Putamen (tissue), 1 donor: ENCODE measurements around the gene BIK.
"Not testable (repeated sequence)": the region's sequence is repeated elsewhere in the genome, so short reads cannot be mapped to it uniquely, and the experiment has no call there.

Source experiments
- DNase-seq: peaks from one replicate; pipeline ENCODE4 v3.0.0-alpha.2; 2016; ENCODE audit warnings: low spot score

BIK gene

DNA sequence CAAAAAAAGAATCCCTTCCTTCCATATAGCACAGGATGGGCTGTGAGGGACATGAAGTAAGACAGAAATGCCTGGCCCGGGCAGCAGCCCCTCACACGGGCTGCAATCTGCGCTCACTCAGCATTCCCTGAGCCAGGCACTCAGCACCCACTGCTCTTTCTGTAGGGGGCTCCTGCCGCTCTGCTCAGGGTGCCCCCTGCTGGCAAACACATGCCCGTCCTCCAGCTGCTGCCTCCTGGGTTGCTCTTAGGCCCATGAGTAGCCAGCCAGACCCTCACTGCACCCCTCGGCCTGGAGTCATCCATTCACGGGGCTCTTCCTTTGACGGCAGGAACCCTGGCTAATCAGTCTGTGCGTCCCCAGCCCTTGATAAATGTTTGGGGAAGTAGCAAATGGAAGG, 25.7 kb downstream of the BIK start:
- DNase-seq = no peak

DNA sequence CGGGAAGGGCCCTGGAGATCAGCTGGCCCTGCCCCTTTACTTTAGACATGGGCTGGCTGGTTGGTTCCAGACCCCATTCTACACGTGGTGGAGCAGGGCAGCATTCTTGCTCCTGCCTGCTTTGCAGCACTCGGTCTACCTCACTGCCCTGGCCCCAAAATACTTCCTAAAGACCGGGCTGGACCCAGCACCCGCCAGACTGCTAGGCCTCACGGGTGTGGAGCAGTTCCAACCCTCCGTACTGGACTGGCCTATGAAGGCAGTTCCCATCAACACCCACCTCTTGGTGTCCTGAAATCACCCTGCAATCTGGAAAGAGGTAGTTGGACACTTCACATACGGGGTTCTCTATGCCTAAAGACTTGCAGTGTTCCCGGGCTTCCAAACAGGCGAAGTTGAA, 26.3 kb downstream of the BIK start:
- no peak for DNase-seq

GRCh38 chr22:43142880-43143562, 32.5 kb downstream of the BIK start, which contains the start of gene MCAT:
Gene MCAT, minus strand, starts transcription at chr22:43143398. Its CDS starts 50 bp downstream, at chr22:43143348.
- peak; percentile 78 for DNase-seq

- DNase-seq = no peak
Measured at GRCh38 chr22:43144949-43145348, 34.4 kb downstream of the BIK start.

DNA sequence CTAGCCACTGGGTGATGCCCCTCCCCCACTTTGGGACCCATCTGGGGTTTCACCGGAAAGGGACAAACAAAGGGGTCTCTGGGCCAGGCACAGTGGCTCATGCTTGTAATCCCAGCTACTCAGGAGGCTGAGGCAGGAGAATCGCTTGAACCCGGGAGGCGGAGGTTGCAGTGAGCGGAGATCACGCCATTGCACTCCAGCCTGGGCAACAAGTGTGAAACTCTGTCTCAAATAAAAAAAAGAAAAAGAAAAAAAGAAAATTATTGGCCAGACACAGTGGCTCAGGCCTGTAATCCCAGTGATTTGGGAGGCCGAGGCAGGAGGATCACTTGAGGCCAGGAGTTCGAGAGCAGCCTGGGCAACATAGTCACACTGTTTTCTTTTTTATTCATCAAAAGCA, 34.8 kb downstream of the BIK start:
- DNase-seq = not testable (repeated sequence)

DNA sequence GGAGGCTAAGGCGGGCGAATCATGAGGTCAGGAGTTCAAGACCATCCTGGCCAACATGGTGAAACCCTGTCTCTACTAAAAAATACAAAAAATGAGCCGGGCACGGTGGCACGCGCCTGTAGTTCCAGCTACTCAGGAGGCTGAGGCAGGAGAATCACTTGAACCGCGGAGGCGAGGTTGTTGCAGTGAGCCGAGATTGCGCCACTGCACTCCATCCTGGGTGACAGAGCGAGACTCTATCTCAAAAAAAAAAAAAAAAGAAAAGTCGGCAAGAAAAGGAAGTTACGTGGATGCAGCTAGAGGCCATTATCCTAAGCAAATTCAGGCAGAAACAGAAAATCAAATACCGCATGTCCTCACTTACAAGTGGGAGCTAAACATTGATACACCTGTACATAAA, 35.8 kb downstream of the BIK start:
- DNase-seq = not testable (repeated sequence)

DNA sequence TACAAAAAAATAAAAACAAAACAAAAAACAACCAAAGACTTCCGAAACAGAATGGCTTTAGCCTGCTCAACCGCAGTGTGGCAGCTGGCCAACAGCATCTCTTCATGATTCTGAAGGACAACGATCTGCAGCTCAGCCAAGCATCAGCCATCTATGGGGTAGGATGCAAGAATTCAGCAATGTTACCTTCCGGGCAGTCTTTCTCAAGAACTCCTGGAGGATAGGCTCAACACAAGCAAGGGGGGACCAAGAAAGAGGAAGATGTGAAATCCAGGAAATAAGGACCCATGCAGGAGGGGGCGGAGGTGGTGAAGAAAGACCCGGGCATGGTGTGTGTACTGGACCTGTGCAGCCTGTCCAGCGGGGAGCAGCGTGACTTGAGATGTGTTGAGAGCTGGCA, 37.3 kb downstream of the BIK start:
- DNase-seq = no peak

DNA sequence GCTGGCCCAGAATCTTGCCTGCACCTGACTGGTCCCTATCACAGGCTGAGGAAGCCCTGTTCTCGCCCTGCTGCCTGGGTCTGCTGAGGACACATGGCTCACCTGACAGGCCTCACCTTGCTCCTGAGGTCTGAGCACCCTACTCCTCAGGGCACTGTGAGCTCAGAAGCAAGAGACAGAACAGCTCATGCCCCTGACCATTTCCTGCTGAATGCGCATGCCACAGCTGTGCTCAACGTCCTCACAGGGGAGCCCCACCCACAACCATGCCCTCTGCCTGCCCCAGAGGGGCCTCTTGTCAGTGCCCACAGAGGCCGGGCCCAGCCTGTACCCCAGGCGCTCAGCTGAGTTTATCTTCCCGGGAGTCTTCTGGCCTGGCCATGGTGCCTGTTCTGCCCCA, 38.0 kb downstream of the BIK start:
- DNase-seq = no peak

GRCh38 chr22:43150731-43151206, 40.2 kb downstream of the BIK start:
- DNase-seq = no peak

- DNase-seq = peak; percentile 65
Measured at GRCh38 chr22:43151251-43152002, 40.9 kb downstream of the BIK start, which contains the start of gene TSPO. Gene TSPO, plus strand, starts transcription at chr22:43151559. Its CDS starts 7,680 bp downstream, at chr22:43159239.

- DNase-seq = no peak
Measured at GRCh38 chr22:43152003-43152356, 41.4 kb downstream of the BIK start.

DNA sequence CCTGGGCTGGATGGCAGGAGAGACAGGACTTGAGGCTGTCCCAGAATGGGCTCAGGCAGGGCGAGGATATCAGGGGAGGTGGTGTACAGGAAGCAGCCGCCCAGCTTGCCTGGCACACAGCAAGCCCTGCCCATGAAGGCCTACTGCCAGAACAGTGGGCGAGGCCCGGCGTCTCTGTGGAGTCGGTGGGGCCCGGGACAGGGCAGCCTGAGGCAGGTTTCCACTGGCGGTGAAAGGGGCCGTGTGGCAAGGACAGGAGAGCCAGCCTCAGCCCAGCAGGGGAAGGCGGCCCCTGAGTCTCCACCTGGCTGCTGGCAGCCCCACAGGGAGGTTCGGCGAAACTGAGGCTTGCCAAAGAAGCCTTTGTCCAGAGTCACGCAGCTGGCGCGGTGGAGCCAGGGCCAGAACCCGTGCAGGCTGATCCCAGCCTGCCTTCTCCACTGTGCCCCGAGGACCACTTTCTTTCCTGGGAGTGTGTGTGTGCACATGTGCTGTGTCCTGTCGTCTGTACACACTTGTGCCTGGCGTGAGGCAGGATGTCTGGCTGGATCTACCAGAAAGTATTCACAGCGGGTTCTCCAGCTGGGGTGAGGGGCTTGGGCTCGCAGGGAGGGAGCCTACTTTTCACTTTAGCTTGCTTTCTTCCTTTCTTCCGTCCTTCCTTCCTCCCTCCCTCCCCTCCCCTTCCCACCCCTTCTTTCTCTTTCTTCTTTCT, 42.0 kb downstream of the BIK start:
- no peak for DNase-seq

DNA sequence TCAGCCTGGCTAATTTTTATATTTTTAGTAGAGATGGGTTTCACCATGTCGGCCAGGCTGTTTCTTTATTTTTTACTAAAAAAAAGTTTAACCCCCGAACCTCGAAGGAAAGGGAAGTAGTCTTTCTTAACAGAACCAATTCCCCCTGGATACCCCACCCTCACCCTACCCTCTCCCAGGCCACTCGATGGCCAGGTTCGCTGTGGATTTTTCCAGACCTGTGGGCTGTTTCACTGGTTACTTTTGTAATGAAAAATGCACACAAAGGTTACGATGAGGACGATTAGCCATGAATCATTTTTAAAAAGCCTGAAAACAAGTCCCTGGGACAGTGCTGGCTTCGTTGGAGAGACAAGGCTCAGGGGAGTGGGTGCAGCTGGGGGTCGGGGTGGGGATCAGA, 43.3 kb downstream of the BIK start:
- no peak for DNase-seq

- DNase-seq = no peak
Measured at GRCh38 chr22:43154887-43155536, 44.5 kb downstream of the BIK start.

- DNase-seq = no peak
Measured at GRCh38 chr22:43155789-43156188, 45.2 kb downstream of the BIK start.

- DNase-seq = no peak
Measured at GRCh38 chr22:43156413-43156812, 45.9 kb downstream of the BIK start.

DNA sequence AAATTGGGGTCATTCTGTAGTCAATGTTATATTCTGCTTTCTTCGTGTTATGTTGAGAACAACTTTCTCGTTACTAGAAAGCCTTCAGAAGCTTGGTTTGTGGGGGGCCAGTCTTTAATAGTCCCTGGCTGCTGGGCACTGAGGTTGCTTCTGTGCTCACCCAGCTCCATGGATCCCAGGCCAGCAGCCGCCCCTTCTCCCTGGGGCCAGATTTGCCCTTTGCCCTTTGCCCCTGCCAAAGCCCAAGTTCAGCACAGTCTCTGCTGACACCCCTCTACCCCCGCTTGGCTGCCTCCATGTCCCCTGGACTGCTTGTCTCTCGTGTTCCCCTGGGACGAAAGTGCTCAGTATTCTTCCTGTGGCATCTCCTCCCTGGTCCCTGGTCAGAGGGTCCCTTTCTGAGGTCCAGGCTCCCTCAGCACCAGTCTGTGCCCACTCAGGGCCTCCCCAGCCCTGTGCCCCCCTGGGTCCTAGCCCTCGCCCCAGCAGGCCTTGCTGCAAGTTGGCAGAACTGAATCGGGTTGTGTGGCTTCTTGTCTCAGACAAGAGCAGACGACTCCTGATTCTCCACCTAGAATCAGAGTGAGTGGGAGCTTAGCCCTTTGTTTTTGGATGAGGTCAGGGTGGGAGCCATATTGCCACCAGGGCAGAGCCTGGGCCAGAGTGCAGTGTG, 47.5 kb downstream of the BIK start:
- DNase-seq = no peak

GRCh38 chr22:43158778-43159483, 48.4 kb downstream of the BIK start:
- no peak for DNase-seq

- no peak for DNase-seq
Measured at GRCh38 chr22:43159484-43160178, 49.1 kb downstream of the BIK start.

GRCh38 chr22:43160497-43161126, 50.1 kb downstream of the BIK start:
- DNase-seq = no peak
